NCI-H82 treated with DMSO at 0.1 percent for 48 hours (cell line): ENCODE measurements around the gene MKRN2OS.
"Not testable (repeated sequence)": the region's sequence is repeated elsewhere in the genome, so short reads cannot be mapped to it uniquely, and the experiment has no call there.

ENCODE experiments used
- DNase-seq: peaks from one replicate; lab custom pipeline; 2025; ENCODE audit not compliant: unreplicated experiment; lab: John Stamatoyannopoulos, UW

Gene MKRN2OS

DNA sequence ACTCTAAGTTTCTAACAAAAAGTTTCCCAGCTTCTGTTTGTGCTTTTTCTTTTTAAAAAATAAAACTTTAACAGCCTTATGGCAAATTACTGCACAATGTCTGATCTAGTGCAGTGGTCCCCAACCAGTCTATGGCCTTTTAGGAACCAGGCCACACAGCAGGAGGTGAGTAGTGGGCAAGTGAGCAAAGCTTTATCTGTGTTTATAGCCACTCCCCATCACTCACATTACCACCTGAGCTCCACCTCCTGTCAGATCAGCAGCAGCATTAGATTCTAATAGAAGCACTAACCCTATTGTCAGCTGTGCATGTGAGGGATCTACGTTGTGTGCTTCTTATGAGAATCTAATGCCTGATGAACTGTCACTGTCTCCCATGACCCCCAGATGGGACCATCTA, 17.2 kb upstream of the MKRN2OS start:
- no peak for DNase-seq

DNA sequence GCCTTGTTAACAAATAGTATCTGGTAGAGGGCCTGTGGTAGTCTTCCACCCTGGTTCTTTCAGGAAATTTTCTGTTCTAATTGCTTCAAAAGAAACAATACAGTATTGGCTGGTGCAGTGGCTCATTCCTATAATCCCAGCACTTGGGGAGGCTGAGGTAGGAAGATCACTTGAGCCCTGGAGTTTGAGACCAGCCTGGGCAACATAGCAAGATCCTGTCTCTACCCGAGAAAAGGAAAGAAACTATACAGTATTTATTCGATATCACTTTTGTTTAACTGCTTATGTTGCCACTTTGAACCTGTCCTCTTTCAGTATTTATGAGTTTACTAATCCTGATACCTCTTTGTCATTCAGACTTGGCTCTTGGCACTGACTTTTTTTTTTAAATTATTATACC, 16.1 kb upstream of the MKRN2OS start:
- DNase-seq, result no peak

DNA sequence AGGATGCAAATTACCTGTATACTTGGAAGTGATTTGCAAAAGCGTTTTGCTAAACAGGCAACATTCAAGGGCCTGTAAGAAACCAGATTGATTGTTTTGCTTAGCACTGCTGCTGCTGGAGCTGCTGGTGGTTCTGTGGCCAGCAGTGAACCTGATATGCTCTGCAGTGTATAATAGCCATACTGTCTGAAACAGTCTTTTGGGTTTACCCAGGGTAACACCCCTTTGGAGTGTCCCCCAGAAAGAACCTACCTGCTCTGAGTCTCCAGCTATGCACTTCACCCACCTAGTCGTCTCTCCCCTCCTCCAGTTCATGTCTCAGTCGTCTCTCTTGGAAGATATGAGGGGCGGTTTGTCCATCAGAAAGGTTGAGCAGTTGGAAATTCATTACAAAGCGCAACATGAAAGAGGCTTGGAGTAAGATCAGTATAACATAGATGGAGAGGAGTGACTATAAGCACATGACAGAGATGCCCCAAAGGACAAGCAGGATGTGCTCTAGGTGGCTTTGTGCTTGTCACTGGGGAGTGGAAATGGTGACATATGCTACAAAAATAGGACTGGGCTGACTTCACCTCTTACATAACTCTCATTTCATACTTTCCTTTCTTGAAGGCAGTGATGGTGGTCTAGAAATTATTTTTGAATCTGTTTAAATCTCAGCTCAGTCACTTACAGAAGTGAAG, 15.3 kb upstream of the MKRN2OS start:
- DNase-seq, result no peak

DNA sequence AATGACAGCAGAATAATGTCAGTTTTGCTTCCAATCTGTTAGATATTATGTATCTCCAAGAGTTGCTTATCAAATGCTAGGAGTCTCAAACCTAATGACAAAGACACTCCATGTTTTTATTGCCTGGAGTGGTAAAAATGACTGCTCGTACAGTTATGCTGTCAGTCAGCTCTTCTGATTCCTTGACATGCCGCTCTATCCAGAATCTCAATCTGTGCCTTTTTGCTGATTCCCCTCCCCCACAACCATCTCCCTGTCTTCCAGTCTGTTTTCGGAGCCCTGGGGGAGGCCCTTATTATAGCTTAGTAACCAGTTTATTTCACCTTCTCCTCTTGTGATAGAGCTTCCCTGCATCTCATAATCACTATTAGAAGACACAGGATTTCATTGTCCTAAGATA, 14.2 kb upstream of the MKRN2OS start:
- no peak for DNase-seq

DNA sequence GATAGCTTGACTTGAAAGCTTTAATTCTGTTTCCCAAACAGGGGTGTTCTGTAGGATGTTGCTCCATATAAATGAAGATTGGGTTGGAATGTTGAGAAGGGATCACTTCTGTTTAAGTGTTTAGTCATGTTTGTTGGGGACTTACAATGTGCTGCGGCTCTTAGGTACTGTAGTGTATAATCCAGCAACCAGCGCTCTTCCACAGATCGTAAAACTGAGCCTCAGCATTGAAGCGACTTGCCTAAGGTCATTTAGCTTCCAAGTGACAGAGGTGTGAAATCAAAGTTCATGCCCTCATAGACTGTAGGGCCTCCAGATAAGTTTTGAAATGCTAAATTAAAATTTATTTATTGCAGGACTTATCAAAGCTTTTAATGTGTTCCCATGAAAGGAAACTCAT, 13.4 kb upstream of the MKRN2OS start:
- no peak for DNase-seq

DNA sequence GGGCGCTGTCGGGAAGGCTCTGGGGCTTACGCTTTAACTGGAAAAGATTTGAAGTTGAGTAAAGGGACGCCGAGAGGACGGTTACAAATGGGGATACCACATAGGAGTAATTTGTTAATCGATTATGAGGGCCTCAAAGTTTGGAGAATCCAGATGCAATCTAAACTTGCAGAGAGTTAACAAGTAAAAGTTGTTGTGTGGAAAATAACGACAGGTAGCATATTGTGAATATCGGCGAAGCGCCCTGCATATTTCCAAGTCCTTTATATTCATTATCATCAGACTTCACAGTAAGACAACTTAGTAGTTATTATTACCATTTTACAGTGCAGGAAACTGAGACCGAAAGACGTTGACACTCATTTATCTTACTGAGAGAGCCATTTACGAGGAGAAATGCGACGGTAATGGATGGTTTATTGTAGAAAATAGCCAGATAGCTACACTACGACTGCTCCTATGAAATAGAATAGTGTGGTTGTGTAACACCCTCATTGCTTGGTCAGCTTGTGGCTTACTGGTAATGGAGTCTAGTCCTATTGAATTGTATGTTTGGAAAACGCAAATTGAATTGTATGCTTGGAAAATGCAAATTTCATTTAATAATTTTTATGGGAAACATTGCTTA, 12.3 kb upstream of the MKRN2OS start:
- DNase-seq, result no peak

DNA sequence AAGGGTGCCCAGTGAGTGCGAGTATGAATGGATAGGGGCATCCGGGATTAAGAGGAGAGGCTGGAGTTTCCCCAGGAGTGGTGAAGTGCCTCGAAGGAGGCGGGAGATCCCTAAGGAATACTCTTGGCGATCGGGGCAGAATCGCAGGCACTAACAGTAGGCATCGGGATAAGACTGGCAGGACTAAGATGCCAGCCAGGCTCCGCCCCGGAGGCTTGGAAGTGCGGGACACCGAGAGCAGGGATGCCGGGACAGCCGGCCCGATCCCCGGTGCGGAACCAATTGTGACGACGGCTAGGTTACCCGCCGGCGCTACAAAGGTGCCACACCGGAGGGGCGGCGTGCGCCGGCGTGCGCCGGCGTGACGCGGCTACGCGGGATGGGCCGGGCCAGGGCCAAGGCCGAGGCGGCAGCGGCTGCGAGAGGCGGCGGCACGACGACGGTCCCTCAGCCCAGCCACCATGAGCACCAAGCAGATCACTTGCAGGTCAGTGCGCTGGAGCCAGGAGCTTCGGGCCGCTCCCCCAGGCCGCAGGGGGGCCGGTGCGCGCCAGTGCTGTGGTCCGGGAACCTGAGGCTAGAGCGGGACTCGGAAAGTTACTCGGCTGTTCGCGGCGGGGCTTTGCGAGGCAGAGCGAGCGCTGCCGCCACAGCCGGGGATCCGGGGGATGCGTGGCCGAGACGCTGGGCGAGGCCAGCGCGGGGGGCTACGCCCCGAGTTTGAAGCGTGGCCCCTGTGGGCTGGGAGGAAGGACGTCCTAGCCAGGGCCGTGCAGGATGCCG, 11.6 kb upstream of the MKRN2OS start, which contains the start of gene MKRN2:
Gene MKRN2 (plus strand): TSS at position 398 of the 783 bp plus-strand sequence. CDS start 64 bp downstream, at position 462.
- DNase-seq, result peak; percentile 58

DNA sequence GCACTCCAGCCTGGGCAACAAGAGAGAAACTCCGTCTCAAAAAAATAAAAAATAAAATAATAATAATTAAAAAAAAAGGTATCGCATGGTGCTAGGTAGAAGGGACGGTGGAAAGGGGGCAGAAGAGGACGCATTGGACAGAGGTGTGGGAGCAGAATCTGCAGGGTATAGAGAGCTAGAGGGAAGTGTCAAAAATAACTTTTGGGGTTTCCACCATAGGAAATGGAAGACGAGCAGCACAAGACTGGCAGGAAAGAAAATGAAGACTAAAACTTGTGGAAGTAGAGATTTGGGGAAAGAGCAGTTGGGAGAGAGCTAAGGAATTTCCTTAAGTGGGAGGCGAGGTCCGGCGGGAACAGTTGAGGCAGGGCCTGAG, 11.0 kb upstream of the MKRN2OS start:
- DNase-seq, result no peak

DNA sequence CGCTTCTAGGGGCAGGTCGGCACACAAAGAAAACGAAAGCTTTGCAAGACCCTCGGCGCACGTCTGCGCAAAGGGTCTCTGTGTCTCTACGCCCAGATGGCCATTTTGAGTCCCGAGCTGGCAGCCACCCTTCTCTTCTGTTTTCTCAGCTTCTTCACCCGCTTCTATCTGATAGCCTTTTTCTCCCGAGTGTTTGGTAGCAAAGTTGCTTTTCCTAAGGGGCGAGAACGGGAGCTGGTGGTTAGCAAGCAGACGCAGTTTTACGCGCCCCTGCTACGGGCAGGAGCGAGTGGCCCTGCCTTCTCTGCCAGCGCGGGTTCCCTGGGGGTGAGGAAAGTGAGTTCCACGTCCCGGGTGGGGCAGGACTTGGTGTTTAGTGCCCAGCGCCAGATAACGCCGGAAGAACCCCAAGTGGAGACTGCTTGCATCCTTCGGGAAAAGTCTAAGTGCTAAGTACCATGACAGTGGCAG, 8.7 kb upstream of the MKRN2OS start:
- no peak for DNase-seq

DNA sequence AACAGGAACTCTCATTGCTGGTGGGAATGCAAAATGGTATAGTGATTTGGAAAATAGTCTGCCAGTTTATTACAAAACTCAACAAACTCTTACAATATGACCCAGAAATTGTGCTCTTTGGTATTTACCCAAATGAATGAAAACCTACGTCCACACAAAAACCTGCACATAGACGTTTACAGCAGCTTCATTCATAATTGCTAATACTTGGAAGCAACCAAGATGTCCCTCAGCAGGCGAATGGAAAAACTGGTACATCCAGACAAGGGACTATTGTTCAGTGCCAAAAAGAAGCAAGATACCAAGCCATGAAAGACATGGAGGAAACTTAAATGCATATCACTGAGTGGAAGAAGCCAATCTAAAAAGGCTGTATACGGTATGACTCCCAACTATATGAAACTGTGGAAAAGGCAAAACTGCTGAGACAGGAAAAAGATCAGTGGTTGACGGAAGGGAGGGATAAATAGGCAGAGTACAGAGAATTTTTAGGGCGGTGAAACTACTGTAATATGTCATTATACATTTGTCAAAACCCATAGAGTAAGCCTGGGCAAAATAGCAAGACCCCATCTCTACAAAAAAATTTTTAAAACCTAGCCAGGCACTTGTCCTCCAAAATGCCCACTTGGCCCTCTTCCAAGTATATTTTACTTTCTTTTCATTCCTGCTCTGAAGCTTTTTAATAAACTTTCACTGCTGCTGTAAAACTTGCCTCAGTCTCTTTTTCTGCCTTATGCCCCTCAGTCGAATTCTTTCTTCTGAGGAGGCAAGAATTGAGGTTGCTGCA, 4.9 kb upstream of the MKRN2OS start:
- DNase-seq, result no peak

DNA sequence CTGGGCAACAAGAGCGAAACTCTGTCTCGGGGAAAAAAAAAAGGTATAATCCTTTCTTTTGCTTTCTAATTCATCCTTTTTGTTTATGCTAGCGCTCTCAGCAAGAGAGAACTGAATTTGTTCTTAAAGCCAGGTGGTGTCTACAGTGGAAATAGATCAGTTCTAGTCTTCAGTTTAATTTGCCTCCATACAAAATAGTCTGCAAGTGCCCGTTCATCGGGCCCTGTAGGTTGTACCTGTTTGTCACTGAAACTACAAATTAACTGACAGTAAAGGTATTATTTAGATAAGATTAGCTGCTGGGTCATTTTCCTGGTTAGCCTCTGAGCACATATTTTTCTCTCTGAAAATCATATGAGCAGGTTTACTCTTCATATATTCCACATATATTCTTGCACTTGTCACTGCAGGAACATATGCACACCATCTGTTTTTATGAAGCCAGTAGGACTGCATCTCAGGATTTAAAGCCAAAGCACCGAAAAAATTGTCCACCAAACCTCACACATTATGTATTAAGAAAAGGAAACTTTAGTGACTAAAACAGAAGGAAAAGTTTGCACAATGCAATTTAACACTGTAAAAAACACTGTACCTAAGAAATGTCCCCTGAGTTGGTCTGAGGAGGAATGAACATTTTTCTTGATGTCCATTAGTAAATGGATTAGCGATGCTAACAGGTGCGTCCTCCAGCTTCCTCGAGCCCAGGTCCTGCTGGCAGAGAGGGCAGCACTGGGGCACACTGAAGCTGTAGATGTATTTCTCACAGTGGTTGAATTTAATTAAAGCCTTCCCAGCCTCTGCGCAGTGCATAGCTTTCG, 437 bp downstream of the MKRN2OS start:
- no peak for DNase-seq

DNA sequence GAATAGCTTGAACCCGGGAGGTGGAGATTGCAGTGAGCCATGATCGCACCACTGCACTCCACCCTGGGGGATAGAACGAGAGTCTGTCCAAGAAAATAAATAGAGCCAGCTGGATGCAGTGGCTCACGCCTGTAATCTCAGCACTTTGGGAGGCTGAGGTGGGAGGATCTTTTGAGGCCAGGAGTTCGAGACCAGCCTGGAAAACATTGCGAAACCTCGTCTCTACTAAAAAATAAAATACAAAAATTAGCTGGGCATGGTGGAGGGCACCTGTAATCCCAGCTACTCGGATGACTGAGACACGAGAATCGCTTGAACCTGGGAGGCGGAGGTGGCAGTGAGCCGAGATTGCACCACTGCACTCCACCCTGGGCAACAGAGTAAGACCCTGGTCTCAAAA, 1.8 kb downstream of the MKRN2OS start:
- DNase-seq, result not testable (repeated sequence)

DNA sequence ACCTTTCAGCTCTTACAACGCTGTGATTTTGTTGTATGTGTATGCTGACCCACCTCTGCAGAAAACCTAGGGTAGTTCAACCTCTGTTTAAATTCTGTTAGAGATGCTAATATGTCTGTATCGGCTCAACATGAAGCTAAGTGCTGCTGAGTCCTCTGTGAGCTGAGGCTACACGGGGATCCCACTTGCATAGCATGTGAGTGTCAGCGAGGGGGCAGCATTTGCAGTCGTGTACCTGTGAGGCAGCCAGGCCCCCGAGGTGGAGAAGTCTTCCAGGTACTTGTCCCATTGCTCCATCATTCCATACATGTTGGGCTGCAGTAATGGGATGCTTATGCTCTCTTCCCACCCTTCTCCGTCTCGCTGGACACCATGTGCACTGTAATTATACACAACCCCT, 3.7 kb downstream of the MKRN2OS start:
- DNase-seq, result no peak

DNA sequence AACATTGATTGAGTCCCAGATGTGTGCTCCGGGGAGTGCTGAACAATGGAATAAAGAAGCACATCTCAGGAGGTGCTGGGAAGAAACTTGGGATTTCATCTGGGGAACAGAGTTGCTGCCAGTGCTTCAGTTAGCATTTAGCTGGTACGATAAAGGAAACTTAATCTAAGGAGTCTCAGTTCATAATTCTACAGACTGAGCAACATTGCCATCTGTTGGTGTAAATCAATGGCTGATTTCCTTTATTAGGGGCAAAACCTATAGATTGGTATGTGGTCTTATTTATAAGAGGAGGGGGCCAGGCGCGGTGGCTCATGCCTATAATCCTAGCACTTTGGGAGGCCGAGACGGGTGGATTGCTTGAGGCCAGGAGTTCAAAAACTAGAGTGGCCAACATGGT, 8.9 kb downstream of the MKRN2OS start:
- no peak for DNase-seq

DNA sequence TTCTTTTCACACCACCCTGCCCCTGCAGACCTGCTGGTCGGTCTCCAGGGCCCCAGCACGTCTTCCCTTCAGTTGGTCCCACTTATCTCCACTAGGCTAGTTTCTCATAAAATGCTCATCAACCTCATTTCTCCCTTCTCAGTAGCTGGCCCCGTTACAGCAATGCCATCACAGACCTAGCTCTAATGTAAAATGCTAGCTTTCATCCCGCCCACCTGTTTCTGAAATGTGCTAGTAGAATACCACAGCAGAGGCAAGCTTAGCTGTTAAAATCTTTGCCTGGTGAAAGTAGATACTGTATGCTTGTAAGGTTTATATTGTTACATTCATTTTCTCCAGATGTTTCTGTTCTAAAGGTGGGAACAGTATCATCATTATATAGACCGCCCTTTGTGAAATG, 13.1 kb downstream of the MKRN2OS start:
- no peak for DNase-seq

DNA sequence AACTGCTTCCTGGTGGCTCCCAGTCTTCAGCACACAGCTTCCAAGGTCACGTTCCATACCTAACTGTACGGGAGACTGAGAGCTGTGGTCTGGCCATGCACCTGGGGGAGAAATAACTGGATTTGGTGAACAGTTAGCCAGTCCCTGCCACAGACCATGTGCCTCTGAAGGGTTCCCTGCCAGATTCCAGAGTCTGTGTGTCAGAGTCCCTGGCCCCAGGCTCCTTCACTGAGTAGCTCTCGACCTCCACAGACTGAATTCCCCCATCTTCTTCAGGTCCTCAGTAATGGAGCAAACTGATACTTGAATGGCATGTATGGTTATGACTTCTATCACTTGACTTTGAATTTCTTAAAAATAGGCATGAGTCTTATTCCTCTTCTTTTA, 17.5 kb downstream of the MKRN2OS start:
- DNase-seq, result no peak

DNA sequence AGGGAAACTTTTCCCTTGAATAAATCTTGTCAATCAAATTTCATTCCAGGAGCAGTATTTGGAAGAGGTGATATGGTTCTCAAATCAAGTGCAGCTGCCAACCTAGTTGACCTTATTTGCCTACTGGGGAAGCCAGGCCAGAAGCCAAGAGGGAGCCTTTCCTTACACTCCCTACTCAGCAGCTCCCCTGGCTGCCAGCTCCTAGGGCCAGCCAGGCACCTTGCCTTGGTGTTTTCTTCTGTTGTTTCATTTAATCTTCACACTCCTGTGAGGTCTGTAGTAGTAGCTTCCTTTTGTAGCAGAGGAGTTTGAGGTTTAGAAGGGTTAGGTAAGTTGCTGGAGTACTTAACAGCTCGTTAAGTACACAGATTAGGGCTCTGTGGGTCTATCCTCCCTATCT, 22.6 kb downstream of the MKRN2OS start:
- DNase-seq, result no peak

DNA sequence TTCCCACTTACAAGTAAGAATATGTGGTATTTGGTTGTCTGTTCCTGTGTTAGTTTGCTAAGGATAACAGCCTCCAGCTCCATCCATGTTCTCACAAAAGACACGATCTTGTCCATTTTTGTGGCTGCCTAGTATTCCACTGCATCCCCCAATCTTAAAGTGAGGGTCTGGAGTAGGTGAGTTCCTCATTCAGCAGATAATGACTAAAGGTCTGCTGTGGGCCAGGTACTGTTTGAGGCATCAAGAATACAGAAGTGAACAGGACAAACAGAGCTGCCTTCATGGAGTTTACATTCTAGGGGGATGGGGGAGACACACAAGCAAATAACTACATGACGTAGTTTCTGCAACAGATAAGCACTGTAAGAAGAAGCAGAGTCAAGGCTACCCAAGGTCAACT, 24.3 kb downstream of the MKRN2OS start:
- DNase-seq, result no peak

DNA sequence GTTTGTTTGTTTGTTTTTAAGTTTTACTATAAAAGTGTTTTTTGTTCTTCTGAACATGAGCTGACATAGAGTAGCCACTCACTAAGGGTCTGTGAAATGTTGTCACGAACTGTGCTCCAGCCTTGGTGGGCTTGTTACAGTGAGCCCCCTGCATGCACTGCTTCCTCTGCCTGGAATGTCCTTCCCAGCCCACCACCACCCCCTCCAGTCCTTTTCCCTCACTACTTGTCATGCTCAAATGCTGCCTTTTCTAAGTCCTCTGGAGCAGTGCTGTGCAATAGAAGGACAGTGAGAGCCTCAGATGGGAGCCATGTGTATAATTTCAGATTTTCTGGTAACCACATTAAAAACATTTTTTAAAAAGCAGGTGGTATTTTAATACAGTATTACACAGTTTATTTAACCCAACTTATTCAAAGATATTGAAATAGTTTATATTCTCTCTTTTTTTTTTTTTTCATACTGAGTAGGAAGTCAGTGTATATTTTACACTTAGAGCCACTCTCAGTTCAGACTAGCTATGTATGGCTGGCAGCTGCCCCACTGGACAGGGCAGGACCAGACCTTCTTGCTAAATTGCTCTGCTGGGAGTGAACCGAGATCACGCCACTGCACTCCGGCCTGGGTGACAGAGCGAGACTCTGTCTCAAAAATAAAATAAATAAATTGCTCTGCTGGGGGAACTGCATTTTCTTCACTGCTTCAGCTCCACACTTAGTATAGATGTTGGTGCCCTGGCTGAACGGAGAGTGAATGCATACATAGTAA, 26.9 kb downstream of the MKRN2OS start:
- no peak for DNase-seq

DNA sequence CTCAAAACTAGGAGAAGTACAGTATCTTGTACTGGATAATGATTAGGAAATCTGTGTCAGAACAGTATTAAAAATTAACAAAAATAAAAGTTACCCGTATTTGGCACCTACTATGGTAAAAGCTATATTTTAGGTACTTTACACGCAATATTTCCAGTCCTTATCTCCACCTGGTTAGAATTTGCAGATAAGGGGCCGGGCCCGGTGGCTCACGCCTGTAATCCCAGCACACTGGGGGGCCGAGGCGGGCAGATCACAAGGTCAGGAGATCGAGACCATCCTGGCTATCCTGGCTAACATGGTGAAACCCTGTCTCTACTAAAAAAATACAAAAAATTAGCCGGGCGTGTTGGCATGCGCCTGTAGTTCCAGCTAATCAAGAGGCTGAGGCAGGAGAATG, 28.4 kb downstream of the MKRN2OS start:
- DNase-seq, result no peak
